ENCODE measurements around the gene GPR45.
"Not testable (repeated sequence)": the region's sequence is repeated elsewhere in the genome, so short reads cannot be mapped to it uniquely, and the experiment has no call there.

Gene GPR45

GRCh38 chr2:105242286-105242993 is 897 bp downstream of the GPR45 start:
- DNase-seq (ENCODE audit: low read depth, low spot score): no peak
- no peak for TF ChIP-seq CTCF (IDR thresholded peaks at IDR 0.05; ENCODE audit: low read depth, low read length)

GRCh38 chr2:105243961-105244360 is 2.4 kb downstream of the GPR45 start:
- no peak for DNase-seq (ENCODE audit: low read depth, low spot score)
- TF ChIP-seq CTCF (IDR thresholded peaks at IDR 0.05; ENCODE audit: low read depth, low read length): peak; percentile 42
- in situ Hi-C loops (cut with HindIII; ENCODE audit: low sequenced_read_pairs): no loop called here

More at GRCh38 chr2:105242286-105242993, 897 bp downstream of the GPR45 start:
- H3K4me3 ChIP-seq (ENCODE audit: low read depth, low read length): no peak overlapping the region
- in situ Hi-C loops (cut with HindIII; ENCODE audit: low sequenced_read_pairs): no loop called here

GRCh38 chr2:105244451-105244850 is 2.9 kb downstream of the GPR45 start:
- in situ Hi-C loops (cut with HindIII; ENCODE audit: low sequenced_read_pairs): no loop called here
- TF ChIP-seq CTCF (IDR thresholded peaks at IDR 0.05; ENCODE audit: low read depth, low read length): no peak
- no peak for DNase-seq (ENCODE audit: low read depth, low spot score)
- no peak overlapping the region for H3K4me3 ChIP-seq (ENCODE audit: low read depth, low read length)

More at GRCh38 chr2:105243961-105244360, 2.4 kb downstream of the GPR45 start:
- no peak overlapping the region for H3K4me3 ChIP-seq (ENCODE audit: low read depth, low read length)

DNA sequence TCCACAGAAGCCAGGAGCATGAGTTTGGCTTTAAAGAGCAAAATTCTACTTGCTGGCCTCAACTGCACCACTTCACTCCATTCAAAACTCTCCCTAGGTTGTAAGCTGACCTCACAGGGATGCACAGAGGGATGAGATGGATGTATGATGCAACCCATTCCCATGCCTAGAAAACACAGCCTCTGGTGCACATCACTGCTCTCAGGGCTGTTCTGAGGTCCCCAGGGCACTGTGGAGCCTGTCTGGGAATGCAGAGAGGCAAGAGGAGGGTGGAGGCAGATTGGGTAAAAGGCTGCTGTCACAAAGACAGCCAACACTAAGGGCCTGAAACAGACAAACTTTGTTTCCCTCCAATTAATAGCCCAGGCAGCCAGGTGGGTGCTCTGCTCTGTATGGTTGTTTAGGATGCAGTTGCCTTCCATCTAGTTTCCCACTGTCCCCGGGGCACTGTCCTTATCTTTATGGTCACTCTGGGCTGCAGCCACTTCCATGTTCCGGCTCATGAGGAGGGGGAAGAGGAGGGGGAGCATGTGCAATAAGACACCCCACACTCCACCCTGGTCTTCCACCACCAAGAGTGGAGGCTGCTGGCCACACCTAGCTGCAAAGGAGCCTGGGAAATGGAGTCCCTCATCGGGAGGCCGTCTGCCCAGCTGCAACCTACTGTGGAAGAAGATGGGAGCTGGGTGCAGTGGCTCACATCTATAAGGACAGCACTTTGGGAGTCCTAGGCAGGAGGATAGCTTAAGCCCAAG is 7.0 kb downstream of the GPR45 start:
- no peak for TF ChIP-seq CTCF (IDR thresholded peaks at IDR 0.05; ENCODE audit: low read depth, low read length)
- DNase-seq (ENCODE audit: low read depth, low spot score): no peak
- in situ Hi-C loops (cut with HindIII; ENCODE audit: low sequenced_read_pairs): no loop called here
- H3K4me3 ChIP-seq (ENCODE audit: low read depth, low read length): no peak overlapping the region

- no peak for DNase-seq (ENCODE audit: low read depth, low spot score)
- no peak overlapping the region for H3K4me3 ChIP-seq (ENCODE audit: low read depth, low read length)
- TF ChIP-seq CTCF (IDR thresholded peaks at IDR 0.05; ENCODE audit: low read depth, low read length): no peak
- in situ Hi-C loops (cut with HindIII; ENCODE audit: low sequenced_read_pairs): no loop called here
Measured at GRCh38 chr2:105249181-105249580, 7.6 kb downstream of the GPR45 start.

DNA sequence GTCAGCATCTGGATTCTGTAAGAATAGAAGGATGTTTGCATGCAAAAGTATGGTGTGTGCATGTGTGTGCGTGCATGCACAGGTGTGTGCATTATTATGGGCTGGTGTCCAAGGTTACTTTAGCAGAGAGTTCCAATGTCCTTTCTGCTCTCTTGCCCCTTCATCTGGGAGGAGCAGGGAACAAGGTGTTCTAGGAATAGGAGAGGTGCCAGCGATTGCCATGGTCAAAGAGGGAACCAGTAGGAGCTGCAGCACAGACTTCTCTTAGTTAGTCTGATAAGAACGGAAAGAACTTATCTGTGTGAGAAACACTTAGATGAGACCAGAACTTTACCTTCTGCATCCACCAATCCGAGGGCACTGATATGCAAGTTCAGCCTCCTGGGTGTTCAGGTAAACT is 8.3 kb downstream of the GPR45 start:
- in situ Hi-C loops (cut with HindIII; ENCODE audit: low sequenced_read_pairs): no loop called here
- TF ChIP-seq CTCF (IDR thresholded peaks at IDR 0.05; ENCODE audit: low read depth, low read length): no peak

GRCh38 chr2:105251016-105251648 is 9.6 kb downstream of the GPR45 start:
- in situ Hi-C loops (cut with HindIII; ENCODE audit: low sequenced_read_pairs); DNase-seq (ENCODE audit: low read depth, low spot score); H3K4me3 ChIP-seq (ENCODE audit: low read depth, low read length): not testable (repeated sequence)

More for the DNA sequence above, 8.3 kb downstream of the GPR45 start:
- H3K4me3 ChIP-seq (ENCODE audit: low read depth, low read length): no peak overlapping the region
- no peak for DNase-seq (ENCODE audit: low read depth, low spot score)
